K562 (cell line): ENCODE results near the gene CA7. TPM values are rescaled to one million over a fixed set of nuclear protein-coding genes. Genes with fewer than 3 reads are reported as not detected.
A peak's percentile ranks its signal among the peaks of the same experiment; 100 is the strongest.

Experiments used
- ATF6 ChIP-seq: sonication (generic); formaldehyde crosslinking; IDR thresholded peaks from 2 replicates; pipeline ENCODE4 v1.4.0; 2020; ENCODE audit warnings: mild to moderate bottlenecking, missing genetic modification reagents
- BCL6 ChIP-seq: fragments of 250-450 bp; sonication (Bioruptor Pico); IDR thresholded peaks from 2 replicates; pipeline ENCODE4 v1.4.0; 2020
- BRD9 ChIP-seq: fragments of 450-650 bp; IDR thresholded peaks from 2 replicates; pipeline ENCODE4 v1.6.1; 2018; ENCODE audit warnings: low read depth; ENCODE audit not compliant: partially characterized antibody
- E2F6 ChIP-seq, 2 experiments: IDR thresholded peaks; 2 replicates each; pipeline ENCODE4 v1.6.1; 2011; ENCODE audit warnings: borderline replicate concordance in 1 of 2, control low read depth in 1 of 2, low read depth in 1 of 2, low read length in 1 of 2, mild to moderate bottlenecking in 1 of 2, mixed read lengths in 1 of 2, moderate library complexity in 1 of 2; ENCODE audit not compliant: insufficient read depth in 1 of 2, insufficient read length in 1 of 2, poor library complexity in 1 of 2, severe bottlenecking in 1 of 2; ENCODE audit errors: extremely low read depth in 1 of 2
- GABPA ChIP-seq: fragments of 200-800 bp; sonication (Bioruptor generic); conservative IDR thresholded peaks from 2 replicates; pipeline ENCODE4 v1.6.1; 2016; ENCODE audit warnings: low read depth, missing genetic modification characterization, missing compliant biosample characterization
- HDGF ChIP-seq: fragments of 450-650 bp; IDR thresholded peaks from 2 replicates; pipeline ENCODE4 v1.6.1; 2016
- POU5F1 ChIP-seq: fragments of 150-350 bp; IDR thresholded peaks from 2 replicates; pipeline ENCODE4 v1.6.1; 2014; ENCODE audit warnings: borderline replicate concordance, low read length, low read depth, mild to moderate bottlenecking; ENCODE audit not compliant: partially characterized antibody
- RBM25 ChIP-seq: fragments of 200-400 bp; formaldehyde crosslinking; IDR thresholded peaks from 2 replicates; pipeline ENCODE4 v1.6.1; 2018; ENCODE audit warnings: low read length, low read depth, moderate library complexity; ENCODE audit not compliant: severe bottlenecking
- TEAD4 ChIP-seq, 2 experiments: sonication (generic) in 1 of 2; formaldehyde crosslinking in 1 of 2; IDR thresholded peaks; 2 replicates each; pipeline versions ENCODE4 v1.6.1 to v1.8.0; 2012 to 2022; ENCODE audit warnings: borderline replicate concordance in 1 of 2, inconsistent platforms in 1 of 2, low read length in 1 of 2, mild to moderate bottlenecking in 1 of 2, missing genetic modification reagents in 1 of 2
- YY1 ChIP-seq, 3 experiments: IDR thresholded peaks; 2 replicates each; pipeline ENCODE4 v1.6.1; 2011; ENCODE audit warnings: low read length in 2 of 3, mild to moderate bottlenecking in 2 of 3, moderate library complexity in 2 of 3, borderline replicate concordance in 1 of 3, control low read depth in 1 of 3, low read depth in 1 of 3; ENCODE audit not compliant: insufficient read depth in 3 of 3, insufficient replicate concordance in 2 of 3, control insufficient read depth in 1 of 3, insufficient read length in 1 of 3; ENCODE audit errors: extremely low read depth in 1 of 3
- ZNF12 ChIP-seq: sonication (generic); formaldehyde crosslinking; IDR thresholded peaks from 2 replicates; pipeline ENCODE4 v1.4.0; 2020; ENCODE audit warnings: mild to moderate bottlenecking, missing genetic modification reagents
- ZNF174 ChIP-seq: fragments of 250-450 bp; sonication (Bioruptor Pico); IDR thresholded peaks from 2 replicates; pipeline ENCODE4 v1.4.0; 2020; ENCODE audit warnings: mild to moderate bottlenecking
- ZNF511 ChIP-seq: sonication (generic); formaldehyde crosslinking; IDR thresholded peaks from 2 replicates; pipeline ENCODE4 v1.8.0; 2022; ENCODE audit warnings: mild to moderate bottlenecking, missing genetic modification reagents
- polyA plus RNA-seq, 8 experiments: library from polyadenylated mRNA; depleted of rRNA in 4 of 8; stranded (reverse) in 5 of 8; unstranded in 3 of 8; fragments of >200 nt; fragmentation: Nextera tagmentation in 2 of 8; fragmentation: Illumina TruSeq in 1 of 8; extraction: Ambion mirVana in 2 of 8; extraction: Trizol in 1 of 8; gene quantifications; 2 replicates each; pipeline versions ENCODE4 v1.2.1 to v1.2.3, GENCODE V29; 2011 to 2014; ENCODE audit warnings: inconsistent platforms in 1 of 8, missing spikeins in 1 of 8
- total RNA-seq, 7 experiments: library from RNA; depleted of rRNA in 6 of 7; stranded (reverse); fragments of >200 nt in 6 of 7; fragmentation: Illumina TruSeq in 2 of 7; extraction: Trizol in 2 of 7; gene quantifications; 2 replicates each; pipeline versions ENCODE4 v1.2.1 to v1.2.3, GENCODE V29; 2011 to 2021; ENCODE audit warnings: low replicate concordance in 1 of 7
- TF ChIP-seq, protein P1 (sequence below), 2 experiments: fragments of 200-800 bp in 1 of 2; sonication (Bioruptor generic) in 1 of 2; sonication (generic) in 1 of 2; formaldehyde crosslinking in 1 of 2; IDR thresholded peaks in 1 of 2; conservative IDR thresholded peaks in 1 of 2; 2 replicates each; pipeline versions ENCODE4 v1.5.0 to v1.6.1; 2016 to 2020; ENCODE audit warnings: missing compliant biosample characterization in 1 of 2, missing genetic modification characterization in 1 of 2, missing genetic modification reagents in 1 of 2
- TF ChIP-seq, protein P2 (sequence below): fragments of 250-450 bp; sonication (Bioruptor Pico); IDR thresholded peaks from 2 replicates; pipeline ENCODE4 v1.9.0; 2021; ENCODE audit warnings: mild to moderate bottlenecking, inconsistent platforms

CA7 gene
- total and polyA plus RNA-seq, 9 of the 15 experiments (the other 6 are each of a cell fraction or from before 2014, with no cell fraction given): 0.03 to 0.07 (median 0.05) TPM; not detected in 5

- TF ChIP-seq ZNF511 (CRISPR knock-in tag): peak; percentile 90
- TF ChIP-seq E2F6 (IDR thresholded peaks at IDR 0.05; ENCODE audit: borderline replicate concordance in 1 of 2, extremely low read depth in 1 of 2, insufficient read depth in 1 of 2, insufficient read length in 1 of 2, low read depth in 1 of 2, low read length in 1 of 2, poor library complexity in 1 of 2, severe bottlenecking in 1 of 2): peak; percentile 73 to 82
- TF ChIP-seq BCL6: no peak
- TF ChIP-seq HDGF: peak; percentile 99
- no peak for TF ChIP-seq TEAD4 (IDR thresholded peaks at IDR 0.05; ENCODE audit: low read length)
- TF ChIP-seq TEAD4 (CRISPR knock-in tag; IDR thresholded peaks at IDR 0.05; ENCODE audit: borderline replicate concordance): 0 out of 2 replicates have a peak, but pooled peaks have one; percentile 56
- 0 out of 2 replicates have a peak, but pooled peaks have one; percentile 2 for TF ChIP-seq ZNF12
- TF ChIP-seq GABPA (tag): no peak
- TF ChIP-seq, protein P1, sequence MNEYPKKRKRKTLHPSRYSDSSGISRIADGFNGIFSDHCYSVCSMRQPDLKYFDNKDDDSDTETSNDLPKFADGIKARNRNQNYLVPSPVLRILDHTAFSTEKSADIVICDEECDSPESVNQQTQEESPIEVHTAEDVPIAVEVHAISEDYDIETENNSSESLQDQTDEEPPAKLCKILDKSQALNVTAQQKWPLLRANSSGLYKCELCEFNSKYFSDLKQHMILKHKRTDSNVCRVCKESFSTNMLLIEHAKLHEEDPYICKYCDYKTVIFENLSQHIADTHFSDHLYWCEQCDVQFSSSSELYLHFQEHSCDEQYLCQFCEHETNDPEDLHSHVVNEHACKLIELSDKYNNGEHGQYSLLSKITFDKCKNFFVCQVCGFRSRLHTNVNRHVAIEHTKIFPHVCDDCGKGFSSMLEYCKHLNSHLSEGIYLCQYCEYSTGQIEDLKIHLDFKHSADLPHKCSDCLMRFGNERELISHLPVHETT (CRISPR knock-in tag; conservative IDR thresholded peaks at IDR 0.05 in 1 of 2, IDR thresholded peaks at IDR 0.05 in 1 of 2): peak in 1 of 2 experiments; percentile 96; a peak in 2 of 4 replicates
- TF ChIP-seq, protein P2, sequence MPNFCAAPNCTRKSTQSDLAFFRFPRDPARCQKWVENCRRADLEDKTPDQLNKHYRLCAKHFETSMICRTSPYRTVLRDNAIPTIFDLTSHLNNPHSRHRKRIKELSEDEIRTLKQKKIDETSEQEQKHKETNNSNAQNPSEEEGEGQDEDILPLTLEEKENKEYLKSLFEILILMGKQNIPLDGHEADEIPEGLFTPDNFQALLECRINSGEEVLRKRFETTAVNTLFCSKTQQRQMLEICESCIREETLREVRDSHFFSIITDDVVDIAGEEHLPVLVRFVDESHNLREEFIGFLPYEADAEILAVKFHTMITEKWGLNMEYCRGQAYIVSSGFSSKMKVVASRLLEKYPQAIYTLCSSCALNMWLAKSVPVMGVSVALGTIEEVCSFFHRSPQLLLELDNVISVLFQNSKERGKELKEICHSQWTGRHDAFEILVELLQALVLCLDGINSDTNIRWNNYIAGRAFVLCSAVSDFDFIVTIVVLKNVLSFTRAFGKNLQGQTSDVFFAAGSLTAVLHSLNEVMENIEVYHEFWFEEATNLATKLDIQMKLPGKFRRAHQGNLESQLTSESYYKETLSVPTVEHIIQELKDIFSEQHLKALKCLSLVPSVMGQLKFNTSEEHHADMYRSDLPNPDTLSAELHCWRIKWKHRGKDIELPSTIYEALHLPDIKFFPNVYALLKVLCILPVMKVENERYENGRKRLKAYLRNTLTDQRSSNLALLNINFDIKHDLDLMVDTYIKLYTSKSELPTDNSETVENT (CRISPR knock-in tag): peak; percentile 87
- TF ChIP-seq POU5F1: peak; percentile 4
- TF ChIP-seq ZNF174: no peak
- peak; percentile 97 for TF ChIP-seq RBM25
- peak; percentile 56 for TF ChIP-seq BRD9
- 0 out of 2 replicates have a peak, but pooled peaks have one; percentile 36 for TF ChIP-seq ATF6 (CRISPR knock-in tag)
- TF ChIP-seq YY1 (IDR thresholded peaks at IDR 0.05; ENCODE audit: borderline replicate concordance in 1 of 3, control insufficient read depth in 1 of 3, extremely low read depth in 1 of 3, insufficient read depth in 3 of 3, insufficient read length in 1 of 3, insufficient replicate concordance in 2 of 3, low read depth in 1 of 3, low read length in 2 of 3): peak; percentile 63 to 91 (median 86)
Observed at GRCh38 chr16:66830422-66831404, 13.5 kb upstream of the CA7 start, which contains the start of gene NAE1 (continued).
